GM15510 (cell line): ENCODE results near the gene VPS13C.

Experiments used
- POLR2A ChIP-seq: IDR thresholded peaks from 3 replicates; pipeline ENCODE4 v1.6.1; 2011; ENCODE audit warnings: borderline replicate concordance; ENCODE audit not compliant: insufficient read length; ENCODE audit errors: extremely low read depth

The VPS13C gene

DNA sequence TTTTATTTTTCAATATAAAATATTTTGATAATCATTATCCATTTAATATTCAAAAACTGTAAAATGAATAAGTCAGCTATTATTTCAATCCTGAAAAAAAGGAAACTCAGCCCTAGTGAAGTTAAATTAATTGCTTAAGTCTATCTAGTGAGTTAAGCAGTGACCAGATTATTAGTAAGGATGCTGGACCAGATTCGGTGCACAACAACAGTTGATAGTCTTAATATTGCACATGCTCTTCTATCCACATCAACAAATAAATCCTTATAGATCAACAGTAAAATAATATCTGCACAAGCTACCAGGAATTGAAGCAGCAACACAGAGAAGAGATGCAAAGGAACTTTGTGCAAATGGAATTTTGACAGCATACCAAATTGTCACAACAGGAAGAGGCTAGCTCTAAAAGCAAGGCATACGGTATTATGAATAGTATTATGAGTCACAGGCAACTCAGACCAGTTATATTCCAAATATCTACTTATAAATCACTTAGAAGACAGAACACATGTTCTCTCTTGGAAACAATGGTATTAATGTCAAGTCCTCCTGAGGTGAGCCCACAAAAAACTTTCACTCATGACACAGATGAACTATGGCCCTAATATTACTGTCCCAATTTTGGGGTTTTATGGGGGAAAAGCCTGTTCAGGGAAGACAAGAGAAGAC lies 24.9 kb downstream of the VPS13C start:
- TF ChIP-seq POLR2A = no peak

DNA sequence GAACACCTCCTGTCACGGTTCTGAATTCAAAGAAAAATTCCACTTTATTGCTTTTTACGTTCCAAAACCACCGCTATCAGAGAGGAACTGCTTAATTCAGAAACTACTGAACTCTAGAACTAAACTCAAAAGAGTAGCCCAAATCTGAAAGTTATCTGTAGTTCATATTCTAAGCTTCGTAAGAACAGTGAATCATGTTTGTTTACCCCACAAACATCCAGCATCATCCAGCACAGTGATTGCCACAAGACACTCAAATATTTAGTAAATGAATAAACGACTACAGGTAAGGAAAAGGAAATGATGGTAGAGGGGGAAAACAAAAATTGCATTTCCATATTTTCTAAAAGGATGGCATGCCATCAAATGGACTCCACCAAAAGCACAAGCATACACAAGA lies 32.3 kb downstream of the VPS13C start:
- no peak for TF ChIP-seq POLR2A

DNA sequence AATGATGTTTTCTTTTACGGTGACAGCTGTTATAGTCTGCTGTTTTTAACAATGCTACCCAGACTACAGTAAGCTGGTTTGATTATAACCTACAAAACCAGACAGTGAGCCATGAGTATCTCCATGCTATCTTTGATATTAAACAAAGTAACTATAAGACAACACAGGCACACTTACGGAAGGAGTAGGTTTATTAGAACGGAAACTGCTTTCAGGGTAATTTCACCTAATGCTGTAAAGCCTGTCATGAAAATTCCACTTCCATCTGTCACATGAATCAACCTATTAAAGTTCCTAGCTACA lies 33.0 kb downstream of the VPS13C start:
- TF ChIP-seq POLR2A = no peak

DNA sequence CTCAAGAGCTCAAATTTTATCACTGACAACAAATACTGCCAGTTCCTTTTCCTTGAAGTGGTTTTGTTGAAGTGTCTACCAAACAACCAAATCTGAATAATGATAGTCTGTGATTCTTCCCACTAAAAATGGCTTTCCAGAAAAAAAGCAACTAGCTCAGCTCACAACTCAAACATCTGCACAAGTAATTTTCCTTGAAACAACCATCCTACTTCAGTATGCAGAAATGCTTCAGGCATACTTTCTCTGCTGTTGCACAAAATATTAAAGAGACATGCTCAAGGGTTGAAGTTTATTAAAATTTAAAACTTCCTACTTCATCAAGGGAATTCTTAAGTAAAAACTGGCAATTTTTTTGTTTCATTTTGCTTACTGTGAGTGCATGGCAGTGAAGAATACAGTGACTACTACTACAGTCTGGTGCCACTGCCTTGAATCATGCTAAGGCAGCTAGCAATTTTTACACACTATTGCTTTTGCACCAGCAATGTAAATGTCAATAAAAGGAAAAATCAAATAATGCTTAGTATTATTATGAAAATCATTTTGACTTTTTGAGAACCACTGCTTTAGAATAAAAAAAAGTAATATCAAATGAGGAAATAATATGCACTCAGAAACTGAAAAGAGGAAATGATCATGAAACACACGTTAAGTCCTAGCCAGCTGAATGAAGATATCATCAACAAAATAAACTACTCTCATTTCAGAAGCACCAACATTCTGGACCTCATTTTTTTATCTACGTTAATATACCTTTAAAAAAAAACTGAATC lies 33.6 kb downstream of the VPS13C start:
- no peak for TF ChIP-seq POLR2A

DNA sequence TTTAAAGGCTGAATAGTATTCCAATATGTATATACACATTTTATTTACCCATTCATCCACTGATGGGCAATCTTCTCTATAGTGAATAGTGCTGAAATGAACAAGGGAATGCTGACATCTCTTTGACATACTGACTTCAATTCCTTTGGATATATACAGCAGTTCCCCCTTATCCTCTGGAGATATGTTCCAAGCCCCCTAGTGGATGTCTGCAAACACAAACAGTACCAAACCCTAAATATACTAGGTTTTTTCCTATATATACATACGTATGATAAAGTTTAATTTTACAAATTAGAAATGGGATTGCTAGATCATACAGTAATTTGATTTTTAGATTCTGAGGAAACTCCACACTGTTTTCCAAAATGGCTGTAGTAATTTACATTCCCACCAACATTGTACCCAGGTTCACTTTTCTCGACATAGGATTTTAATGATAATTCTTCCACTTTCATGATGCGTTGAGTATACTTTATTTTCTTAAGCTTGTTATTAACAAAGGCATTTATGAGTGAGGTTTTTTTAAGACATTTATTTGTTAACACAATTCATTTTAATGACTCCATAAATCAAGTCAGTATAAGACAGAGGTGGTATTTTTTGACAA lies 38.2 kb downstream of the VPS13C start:
- no peak for TF ChIP-seq POLR2A

DNA sequence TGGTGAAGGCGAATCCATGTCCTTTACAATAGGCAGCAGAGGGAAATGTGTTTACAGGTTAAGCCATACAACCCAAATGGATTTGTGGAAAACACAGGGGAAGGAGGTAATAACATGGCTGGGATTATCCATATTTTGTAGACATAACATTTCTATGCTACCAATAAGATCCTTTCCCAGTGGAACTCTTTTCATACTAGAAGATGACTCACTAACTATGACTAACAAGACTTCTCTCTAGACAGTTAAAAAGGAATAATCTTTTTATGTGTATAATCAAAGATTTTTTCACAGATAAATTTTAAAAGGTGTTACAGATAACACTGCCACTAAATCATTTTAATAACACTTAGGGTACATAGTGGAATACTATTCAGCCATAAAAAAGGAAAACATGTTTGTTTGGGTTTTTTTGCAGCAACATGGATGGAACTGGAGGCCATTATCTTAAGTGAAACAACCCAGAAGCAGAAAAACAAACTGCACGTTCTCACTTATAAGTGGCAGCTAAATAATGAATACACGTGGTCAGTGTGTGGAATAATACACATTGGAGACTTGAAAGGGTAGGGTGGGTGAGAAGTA lies 39.6 kb downstream of the VPS13C start:
- no peak for TF ChIP-seq POLR2A

DNA sequence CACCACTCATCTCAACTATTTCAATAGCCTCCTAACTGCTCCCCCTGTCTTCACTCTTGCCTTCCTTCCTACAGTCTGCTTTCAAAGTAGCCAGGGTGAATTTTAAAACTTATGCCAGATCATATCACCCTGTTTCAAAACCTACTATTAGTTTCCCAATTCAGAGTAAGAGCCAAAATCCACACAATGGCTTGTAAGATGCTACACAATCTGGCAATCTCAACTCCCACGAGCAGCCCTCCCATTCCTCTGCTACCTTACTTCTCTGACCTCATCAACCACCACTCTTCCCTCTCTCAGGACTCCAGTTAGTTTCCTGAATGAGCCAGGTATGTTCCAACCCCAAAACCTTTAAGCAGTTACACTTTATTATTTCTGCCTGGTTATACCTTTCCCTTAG lies 62.5 kb downstream of the VPS13C start:
- no peak for TF ChIP-seq POLR2A

DNA sequence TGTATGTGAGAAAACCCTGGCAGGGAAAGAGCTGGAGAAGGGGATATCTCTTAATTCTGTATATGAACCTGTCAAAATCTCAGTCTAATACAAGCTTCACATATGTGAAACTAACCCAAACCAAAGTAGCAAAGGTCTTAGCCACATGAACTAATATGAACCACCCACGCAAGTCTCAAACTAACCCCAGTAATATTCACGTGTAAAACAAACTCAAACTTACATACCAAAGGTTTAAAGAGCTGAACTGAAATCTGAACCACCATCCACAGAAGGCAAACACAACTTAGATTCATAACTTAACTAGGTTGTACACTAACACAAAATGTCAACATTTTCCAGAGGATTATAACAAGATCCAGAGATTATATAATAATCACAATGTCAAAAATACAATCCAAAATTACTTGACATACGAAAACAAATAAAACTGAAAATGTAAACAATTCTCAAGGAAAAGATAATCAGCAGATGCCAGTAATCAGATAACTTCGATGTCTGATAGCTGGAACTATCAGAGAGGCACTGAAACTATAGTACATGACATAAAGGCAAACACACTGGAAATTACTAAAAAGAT lies 64.1 kb downstream of the VPS13C start:
- no peak for TF ChIP-seq POLR2A

DNA sequence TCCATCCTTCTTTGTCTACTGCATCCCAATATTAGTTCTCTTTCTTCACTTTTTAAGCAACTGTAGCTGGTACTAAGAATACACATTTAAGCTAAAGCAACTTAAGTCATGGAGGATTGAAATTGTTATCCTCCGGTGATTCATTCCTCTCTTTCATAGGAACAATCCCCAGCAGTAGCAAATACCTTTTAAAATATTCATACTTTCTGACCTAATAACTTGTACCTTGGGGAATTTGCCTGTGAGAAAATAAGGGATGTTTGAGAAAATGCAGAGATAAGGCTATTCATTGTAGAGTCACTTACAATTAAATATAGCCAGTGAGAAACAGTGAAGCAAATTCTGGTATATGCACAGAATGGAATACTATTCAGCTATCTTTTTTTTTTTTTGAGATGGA lies 66.0 kb downstream of the VPS13C start:
- no peak for TF ChIP-seq POLR2A

DNA sequence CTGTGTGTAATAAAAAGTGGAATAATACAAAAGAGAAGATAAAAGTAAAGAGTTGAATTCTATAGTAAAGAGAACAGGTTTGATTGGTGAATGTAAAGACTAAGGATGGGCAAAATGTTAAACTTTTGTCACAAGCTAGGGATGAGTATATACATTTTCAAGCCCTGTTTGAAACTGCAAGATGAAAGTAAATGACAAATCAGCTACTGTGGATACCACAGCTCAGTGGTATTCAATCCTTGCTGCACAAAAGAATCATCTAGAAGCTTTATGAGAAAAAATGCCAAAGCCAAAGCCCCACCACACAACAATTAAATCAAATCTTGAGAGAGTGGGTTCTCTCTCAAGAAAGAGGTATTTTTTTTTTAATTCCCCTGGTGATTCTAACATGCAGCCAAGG lies 67.7 kb downstream of the VPS13C start:
- no peak for TF ChIP-seq POLR2A

DNA sequence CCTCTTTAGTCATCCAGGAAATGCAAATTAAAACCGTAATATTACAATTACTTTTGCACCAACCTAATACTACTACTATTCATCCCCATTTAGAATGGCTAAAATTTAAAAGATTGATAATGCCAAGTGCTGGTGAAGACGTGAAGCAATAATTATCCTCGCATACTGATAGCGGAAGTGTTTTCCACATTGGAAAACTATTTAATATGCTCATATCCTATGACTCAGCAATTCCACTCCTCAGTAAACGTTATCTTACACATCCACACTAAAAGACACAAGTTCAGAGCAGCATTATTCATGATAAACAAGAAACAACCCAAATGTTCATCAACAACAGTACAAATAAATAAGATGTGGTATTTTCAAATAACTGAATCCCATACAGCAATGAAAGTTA lies 70.6 kb downstream of the VPS13C start:
- TF ChIP-seq POLR2A = no peak

DNA sequence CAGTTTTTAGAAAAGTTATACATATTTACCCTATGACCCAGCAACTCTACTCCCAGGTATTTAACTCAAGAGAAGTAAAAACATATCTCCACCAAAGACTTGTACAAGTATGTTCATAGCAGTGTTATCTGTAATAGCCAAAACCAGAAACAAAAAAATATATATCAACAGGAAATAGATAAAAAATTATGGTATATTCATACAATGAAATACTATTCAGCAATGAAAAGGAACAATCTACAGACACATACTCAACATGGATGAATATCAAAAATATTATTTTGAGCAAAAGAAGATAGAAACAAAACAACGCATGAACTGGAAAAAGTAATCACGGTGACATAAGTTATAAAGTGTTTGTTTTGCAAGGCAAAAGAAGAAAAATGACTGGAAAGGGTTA lies 72.4 kb downstream of the VPS13C start:
- TF ChIP-seq POLR2A = no peak

DNA sequence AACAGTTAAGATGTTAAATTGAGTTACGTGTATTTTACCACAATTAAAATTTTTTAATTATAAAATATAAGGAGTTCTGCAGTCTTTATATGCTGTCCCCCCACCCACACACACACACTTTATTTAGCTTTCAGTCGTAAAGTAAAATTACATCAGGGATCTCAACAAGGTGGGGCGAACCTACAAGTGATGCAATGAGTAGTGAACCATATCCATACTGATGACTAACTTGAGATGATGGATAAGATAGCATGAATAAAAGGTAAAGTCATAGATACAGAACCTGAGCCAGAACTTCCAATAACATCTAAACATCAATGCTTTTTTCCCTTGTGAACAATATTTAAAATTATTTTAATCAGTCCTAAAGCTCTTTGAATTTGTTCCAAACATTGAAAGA lies 77.2 kb downstream of the VPS13C start:
- TF ChIP-seq POLR2A = no peak

DNA sequence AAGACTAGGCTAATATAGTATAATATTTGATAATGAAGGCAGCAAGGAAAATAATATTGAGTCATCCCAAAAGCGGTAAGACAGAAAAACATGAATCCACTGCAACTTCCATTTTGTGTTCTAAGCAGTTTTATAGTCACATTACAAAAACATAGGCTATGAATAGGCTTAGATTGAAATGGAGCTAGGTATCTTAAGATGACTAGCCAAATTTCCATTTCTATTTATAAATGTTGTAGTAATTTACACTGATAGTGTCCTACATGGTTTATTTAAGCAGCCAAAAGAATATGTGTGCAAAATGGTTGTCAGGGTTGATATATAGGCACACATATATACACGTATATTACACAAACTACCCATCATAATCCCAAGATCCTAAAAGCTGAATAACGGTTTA lies 82.0 kb downstream of the VPS13C start:
- no peak for TF ChIP-seq POLR2A

DNA sequence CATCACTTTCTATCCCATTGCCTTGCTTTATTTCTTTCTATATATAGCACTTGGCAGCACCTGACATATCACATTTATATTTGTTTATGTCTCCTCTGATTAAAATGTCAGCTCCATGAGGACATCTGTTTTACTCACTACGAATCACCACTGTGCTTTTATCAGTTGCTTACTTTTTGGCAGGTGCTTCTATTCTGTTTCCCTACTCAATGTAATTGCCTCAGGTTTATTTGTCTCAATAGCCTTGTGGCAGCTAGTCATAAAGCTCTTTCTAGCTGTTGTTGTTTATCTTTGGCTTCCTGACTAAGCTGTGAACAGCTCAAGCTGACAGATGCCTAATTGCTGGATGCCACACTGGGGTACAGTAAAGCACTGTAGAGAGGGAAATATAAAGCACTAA lies 85.5 kb downstream of the VPS13C start:
- TF ChIP-seq POLR2A = no peak

DNA sequence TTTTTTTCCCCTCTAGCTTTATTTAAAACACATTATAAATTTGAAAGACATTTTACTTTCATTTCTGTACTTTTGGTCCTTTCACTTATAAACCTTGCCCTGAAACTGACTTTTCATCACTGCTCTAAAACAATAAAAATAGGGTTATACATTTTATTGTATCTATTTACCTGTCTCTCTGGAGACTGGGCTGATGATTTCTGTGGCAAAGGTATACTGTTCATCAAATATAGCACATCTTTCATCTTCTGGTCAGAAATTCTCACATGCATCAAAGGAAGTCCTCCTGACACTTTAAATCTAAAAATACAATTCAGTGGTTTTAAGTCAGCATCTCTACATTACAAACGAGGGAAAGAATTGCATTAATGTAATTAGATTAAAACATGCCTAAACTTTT lies 86.1 kb downstream of the VPS13C start:
- TF ChIP-seq POLR2A = no peak

DNA sequence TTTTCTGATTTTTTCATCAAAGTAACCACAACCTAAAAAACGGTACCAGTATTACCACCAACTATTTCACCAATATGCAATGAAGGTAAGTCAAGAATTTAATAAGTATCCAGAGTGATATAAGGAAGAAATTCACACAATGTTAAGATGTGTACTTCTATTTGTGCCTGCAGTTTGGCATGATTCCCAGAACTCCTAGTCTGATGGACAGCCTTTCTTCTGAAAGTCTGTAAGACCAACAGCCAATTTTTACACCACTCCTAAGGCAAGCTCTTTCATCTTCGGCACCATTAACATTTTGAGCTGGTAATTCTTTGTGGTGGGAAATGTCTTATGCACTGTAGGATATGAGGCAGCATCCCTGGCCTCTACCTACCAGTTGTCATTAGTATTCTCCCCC lies 108.3 kb downstream of the VPS13C start:
- no peak for TF ChIP-seq POLR2A

DNA sequence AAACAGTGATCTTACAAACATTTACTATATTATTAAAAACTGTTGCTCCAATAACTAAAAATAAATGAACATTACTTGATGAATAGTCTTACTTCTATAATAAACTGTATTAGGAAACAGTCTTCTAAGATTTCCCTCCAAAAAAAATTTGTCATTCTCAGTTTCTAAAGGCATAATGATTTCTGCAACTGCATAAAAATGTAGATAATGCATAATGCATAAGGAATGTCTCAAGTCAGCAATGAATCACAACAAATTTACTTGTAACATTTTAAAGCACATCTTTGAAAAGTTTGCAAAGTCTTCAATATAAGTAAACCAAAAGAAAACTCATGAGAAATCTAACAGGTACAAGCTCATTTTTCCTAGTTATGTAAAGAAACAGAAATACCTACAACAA lies 113.5 kb downstream of the VPS13C start:
- TF ChIP-seq POLR2A = no peak
